Esophagus squamous epithelium (tissue), 4 donors: Measurements from ENCODE around the gene PPP4C.

Source experiments
- CTCF ChIP-seq, 6 experiments: fragments of 450-650 bp in 4 of 6; fragments of 200-600 bp in 2 of 6; sonication (generic) in 2 of 6; IDR thresholded peaks; one replicate each; pipeline ENCODE4 v1.5.1; 2016 to 2019; ENCODE audit warnings: antibody characterized with exemption in 6 of 6, mild to moderate bottlenecking in 4 of 6, moderate library complexity in 4 of 6
- POLR2A ChIP-seq, 4 donors: fragments of 450-650 bp; IDR thresholded peaks; one replicate each; pipeline ENCODE4 v1.6.1; 2017; ENCODE audit warnings: antibody characterized with exemption in 4 of 4, mild to moderate bottlenecking in 4 of 4, moderate library complexity in 3 of 4

- TF ChIP-seq CTCF (IDR thresholded peaks at IDR 0.05) (no peak), POLR2A (IDR thresholded peaks at IDR 0.05) (no peak)
These were observed 48.0 kb upstream of the PPP4C start for GRCh38 chr16:30027588-30028437.
